ENCODE data around the gene WFDC10B. TPM values are rescaled to one million over a fixed set of nuclear protein-coding genes. Genes with fewer than 3 reads are reported as not detected.
"Not testable (repeated sequence)": the region's sequence is repeated elsewhere in the genome, so short reads cannot be mapped to it uniquely, and the experiment has no call there.

WFDC10B gene
- total RNA-seq, 1 experiment from 2014 or later: not detected

DNA sequence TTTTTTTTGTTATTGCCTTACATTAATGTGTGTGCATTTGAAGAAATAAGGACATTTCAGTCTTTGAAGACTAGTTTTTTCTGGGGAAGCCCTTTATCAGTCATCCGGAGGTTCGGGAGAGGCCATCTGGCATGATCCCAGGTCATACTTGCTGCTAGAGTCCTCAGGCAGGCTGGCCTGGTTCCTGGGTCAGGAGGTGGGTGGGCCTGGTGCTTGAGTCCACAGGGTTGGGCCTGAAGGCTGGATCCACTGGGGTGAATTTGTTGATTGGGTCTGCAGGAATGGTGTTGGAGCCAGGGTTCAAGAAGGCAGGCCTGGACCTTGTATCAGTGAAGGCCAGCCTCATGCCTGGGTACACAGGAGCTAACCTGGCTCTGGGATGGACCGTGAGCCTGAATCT is 57.9 kb downstream of the WFDC10B start:
- no peaks in the 10 kb centered on the region for H3K36me3 ChIP-seq (ENCODE audit: insufficient read depth, low read length)
- no peaks in the 10 kb centered on the region for H4K20me1 ChIP-seq (ENCODE audit: insufficient read depth, low read depth, low read length)
- H3K79me2 ChIP-seq (ENCODE audit: low read length): no peaks in the 10 kb centered on the region
- no peak overlapping the region for H3K9ac ChIP-seq (ENCODE audit: low read length)
- H3K9me2 ChIP-seq (replicated peaks; ENCODE audit: insufficient read depth, low read length): no peaks in the 10 kb centered on the region
- H3K9me3 ChIP-seq (ENCODE audit: low read length): no peaks in the 10 kb centered on the region
- no peak overlapping the region for H2AFZ ChIP-seq (ENCODE audit: low read length)
- no peaks in the 10 kb centered on the region for H3K4me1 ChIP-seq (ENCODE audit: low read length)
- no peak overlapping the region for H3K27ac ChIP-seq (ENCODE audit: low read length)
- H3K27me3 ChIP-seq (ENCODE audit: low read length): no peaks in the 10 kb centered on the region
- no peak overlapping the region for H3K4me2 ChIP-seq (ENCODE audit: low read depth, low read length, poor library complexity, severe bottlenecking)
- no peak overlapping the region for H3K4me3 ChIP-seq (ENCODE audit: low read length)
- no peak for DNase-seq

- not testable (repeated sequence) for H3K27me3 ChIP-seq (ENCODE audit: low read length); H3K27ac ChIP-seq (ENCODE audit: low read length); H3K4me3 ChIP-seq (ENCODE audit: low read length); H3K36me3 ChIP-seq (ENCODE audit: insufficient read depth, low read length); DNase-seq; H3K9ac ChIP-seq (ENCODE audit: low read length); H3K9me3 ChIP-seq (ENCODE audit: low read length); H2AFZ ChIP-seq (ENCODE audit: low read length); H3K79me2 ChIP-seq (ENCODE audit: low read length); H3K9me2 ChIP-seq (replicated peaks; ENCODE audit: insufficient read depth, low read length); H4K20me1 ChIP-seq (ENCODE audit: insufficient read depth, low read depth, low read length); H3K4me1 ChIP-seq (ENCODE audit: low read length); H3K4me2 ChIP-seq (ENCODE audit: low read depth, low read length, poor library complexity, severe bottlenecking)
Observed at GRCh38 chr20:45645869-45646268, 59.0 kb downstream of the WFDC10B start.

- H3K4me3 ChIP-seq (ENCODE audit: low read length); DNase-seq; H2AFZ ChIP-seq (ENCODE audit: low read length); H4K20me1 ChIP-seq (ENCODE audit: insufficient read depth, low read depth, low read length); H3K79me2 ChIP-seq (ENCODE audit: low read length); H3K4me2 ChIP-seq (ENCODE audit: low read depth, low read length, poor library complexity, severe bottlenecking); H3K9ac ChIP-seq (ENCODE audit: low read length); H3K36me3 ChIP-seq (ENCODE audit: insufficient read depth, low read length); H3K27me3 ChIP-seq (ENCODE audit: low read length); H3K9me2 ChIP-seq (replicated peaks; ENCODE audit: insufficient read depth, low read length); H3K9me3 ChIP-seq (ENCODE audit: low read length); H3K4me1 ChIP-seq (ENCODE audit: low read length); H3K27ac ChIP-seq (ENCODE audit: low read length): not testable (repeated sequence)
Observed at GRCh38 chr20:45641076-45641475, 63.7 kb downstream of the WFDC10B start.

DNA sequence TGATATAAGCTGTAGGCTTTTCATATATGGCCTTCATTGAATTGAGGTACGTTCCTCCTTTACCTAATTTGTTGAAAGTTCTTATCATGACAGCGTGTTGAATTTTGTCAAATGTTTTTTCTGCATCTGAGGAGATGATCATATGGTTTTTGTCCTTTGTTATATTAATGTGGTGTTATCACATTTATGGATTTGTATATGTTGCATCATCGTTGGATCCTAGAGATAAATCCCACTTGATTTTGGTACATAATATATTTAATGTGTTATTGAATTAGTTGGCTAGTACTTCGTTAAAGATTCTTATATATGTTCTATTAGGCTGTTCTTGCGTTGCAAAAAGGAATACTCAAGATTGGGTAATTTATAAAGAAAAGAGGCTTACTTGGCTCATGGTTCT is 65.1 kb downstream of the WFDC10B start:
- no peaks in the 10 kb centered on the region for H3K79me2 ChIP-seq (ENCODE audit: low read length)
- H4K20me1 ChIP-seq (ENCODE audit: insufficient read depth, low read depth, low read length): no peaks in the 10 kb centered on the region
- H3K36me3 ChIP-seq (ENCODE audit: insufficient read depth, low read length): no peaks in the 10 kb centered on the region
- H3K9me3 ChIP-seq (ENCODE audit: low read length): no peaks in the 10 kb centered on the region
- H2AFZ ChIP-seq (ENCODE audit: low read length): no peak overlapping the region
- no peak overlapping the region for H3K4me3 ChIP-seq (ENCODE audit: low read length)
- DNase-seq: no peak
- H3K9me2 ChIP-seq (replicated peaks; ENCODE audit: insufficient read depth, low read length): no peaks in the 10 kb centered on the region
- no peak overlapping the region for H3K9ac ChIP-seq (ENCODE audit: low read length)
- no peaks in the 10 kb centered on the region for H3K4me1 ChIP-seq (ENCODE audit: low read length)
- H3K27me3 ChIP-seq (ENCODE audit: low read length): no peaks in the 10 kb centered on the region
- H3K27ac ChIP-seq (ENCODE audit: low read length): no peak overlapping the region
- H3K4me2 ChIP-seq (ENCODE audit: low read depth, low read length, poor library complexity, severe bottlenecking): no peak overlapping the region

GRCh38 chr20:45636513-45636912 is 68.3 kb downstream of the WFDC10B start:
- H3K9me2 ChIP-seq (replicated peaks; ENCODE audit: insufficient read depth, low read length): no peaks in the 10 kb centered on the region
- no peaks in the 10 kb centered on the region for H4K20me1 ChIP-seq (ENCODE audit: insufficient read depth, low read depth, low read length)
- H2AFZ ChIP-seq (ENCODE audit: low read length): no peak overlapping the region
- no peaks in the 10 kb centered on the region for H3K79me2 ChIP-seq (ENCODE audit: low read length)
- no peaks in the 10 kb centered on the region for H3K36me3 ChIP-seq (ENCODE audit: insufficient read depth, low read length)
- H3K4me3 ChIP-seq (ENCODE audit: low read length): no peak overlapping the region
- H3K4me2 ChIP-seq (ENCODE audit: low read depth, low read length, poor library complexity, severe bottlenecking): no peak overlapping the region
- no peaks in the 10 kb centered on the region for H3K9me3 ChIP-seq (ENCODE audit: low read length)
- no peaks in the 10 kb centered on the region for H3K4me1 ChIP-seq (ENCODE audit: low read length)
- H3K9ac ChIP-seq (ENCODE audit: low read length): no peak overlapping the region
- H3K27ac ChIP-seq (ENCODE audit: low read length): no peak overlapping the region
- no peaks in the 10 kb centered on the region for H3K27me3 ChIP-seq (ENCODE audit: low read length)
- DNase-seq: no peak

Small RNA genes lying within 50 kb of the gene (small RNA-seq; reads per million reads assigned to genes)
- gene MIR3617 (not detected), gene SPINT5P (not detected)

Other genes with a start within 250 kb of the WFDC10B start
- not detected in 2 replicates for gene WFDC2, start 235.3 kb downstream of the WFDC10B start, total RNA-seq (2014; rRNA removed; shearing (Covaris generic); ENCODE audit: low replicate concordance)
- gene SPINT3, start 189.4 kb downstream of the WFDC10B start, total RNA-seq (2014; rRNA removed; shearing (Covaris generic); ENCODE audit: low replicate concordance): not detected in 2 replicates
- not detected in 2 replicates for gene WFDC6, start 165.5 kb downstream of the WFDC10B start, total RNA-seq (2014; rRNA removed; shearing (Covaris generic); ENCODE audit: low replicate concordance)
- not detected in 2 replicates for gene EPPIN, start 157.6 kb downstream of the WFDC10B start, total RNA-seq (2014; rRNA removed; shearing (Covaris generic); ENCODE audit: low replicate concordance)
- not detected in 2 replicates for gene WFDC8, start 125.7 kb downstream of the WFDC10B start, total RNA-seq (2014; rRNA removed; shearing (Covaris generic); ENCODE audit: low replicate concordance)
- not detected in 2 replicates for gene WFDC10A, start 75.3 kb downstream of the WFDC10B start, total RNA-seq (2014; rRNA removed; shearing (Covaris generic); ENCODE audit: low replicate concordance)
- not detected in 2 replicates for gene WFDC9, start 73.7 kb downstream of the WFDC10B start, total RNA-seq (2014; rRNA removed; shearing (Covaris generic); ENCODE audit: low replicate concordance)
- not detected in 2 replicates for gene WFDC11, start 34.8 kb downstream of the WFDC10B start, total RNA-seq (2014; rRNA removed; shearing (Covaris generic); ENCODE audit: low replicate concordance)
- not detected in 2 replicates for gene WFDC13, start 3.0 kb downstream of the WFDC10B start, total RNA-seq (2014; rRNA removed; shearing (Covaris generic); ENCODE audit: low replicate concordance)
- gene SPINT4, start 17.3 kb upstream of the WFDC10B start, total RNA-seq (2014; rRNA removed; shearing (Covaris generic); ENCODE audit: low replicate concordance): not detected in 2 replicates
- not detected in 2 replicates for gene WFDC3, start 86.9 kb upstream of the WFDC10B start, total RNA-seq (2014; rRNA removed; shearing (Covaris generic); ENCODE audit: low replicate concordance)
- gene DNTTIP1, start 86.9 kb upstream of the WFDC10B start, total RNA-seq (2014; rRNA removed; shearing (Covaris generic); ENCODE audit: low replicate concordance): 14.2 and 36.0 TPM in 2 replicates
- gene UBE2C, start 107.6 kb upstream of the WFDC10B start, total RNA-seq (2014; rRNA removed; shearing (Covaris generic); ENCODE audit: low replicate concordance): 124 and 141 TPM in 2 replicates
- gene TNNC2, start 122.3 kb upstream of the WFDC10B start, total RNA-seq (2014; rRNA removed; shearing (Covaris generic); ENCODE audit: low replicate concordance): not detected in 2 replicates
- not detected in 2 replicates for gene SNX21, start 128.8 kb upstream of the WFDC10B start, total RNA-seq (2014; rRNA removed; shearing (Covaris generic); ENCODE audit: low replicate concordance)
- gene ACOT8, start 152.4 kb upstream of the WFDC10B start, total RNA-seq (2014; rRNA removed; shearing (Covaris generic); ENCODE audit: low replicate concordance): 93.7 and 96.4 TPM in 2 replicates
- gene ZSWIM3, start 152.6 kb upstream of the WFDC10B start, total RNA-seq (2014; rRNA removed; shearing (Covaris generic); ENCODE audit: low replicate concordance): 8.9 and 9.9 TPM in 2 replicates
- gene ZSWIM1, start 176.2 kb upstream of the WFDC10B start, total RNA-seq (2014; rRNA removed; shearing (Covaris generic); ENCODE audit: low replicate concordance): 10.8 and 19.0 TPM in 2 replicates
- gene SPATA25, start 182.6 kb upstream of the WFDC10B start, total RNA-seq (2014; rRNA removed; shearing (Covaris generic); ENCODE audit: low replicate concordance): 4.7 TPM in 1 of 2 replicates, not detected in the other
- gene NEURL2, start 186.2 kb upstream of the WFDC10B start, total RNA-seq (2014; rRNA removed; shearing (Covaris generic); ENCODE audit: low replicate concordance): 3.1 and 4.3 TPM in 2 replicates
- 39.5 and 52.9 TPM in 2 replicates for gene CTSA, start 186.3 kb upstream of the WFDC10B start, total RNA-seq (2014; rRNA removed; shearing (Covaris generic); ENCODE audit: low replicate concordance)
- 19.8 and 29.0 TPM in 2 replicates for gene PLTP, start 207.1 kb upstream of the WFDC10B start, total RNA-seq (2014; rRNA removed; shearing (Covaris generic); ENCODE audit: low replicate concordance)
- gene PCIF1, start 229.7 kb upstream of the WFDC10B start, total RNA-seq (2014; rRNA removed; shearing (Covaris generic); ENCODE audit: low replicate concordance): 10.0 and 12.0 TPM in 2 replicates